CD14-positive monocyte (primary cell): Measurements from ENCODE around the gene ISLR2. TPM values are rescaled to one million over a fixed set of nuclear protein-coding genes. Genes with fewer than 3 reads are reported as not detected.

Source experiments
- DNase-seq, 3 donors: peaks; one replicate each; pipeline ENCODE4 v3.0.0-alpha.2; 2011 to 2022
- H2AFZ ChIP-seq: 2 replicates; pipeline ENCODE4 v1.6.0; 2012; ENCODE audit warnings: mild to moderate bottlenecking, low read depth, low read length, inconsistent platforms; ENCODE audit not compliant: insufficient read depth, poor library complexity, severe bottlenecking
- H3K27ac ChIP-seq, 2 donors: 1 replicate in 1 of 2; 2 replicates in 1 of 2; pipeline ENCODE4 v1.5.1; 2012 to 2013; ENCODE audit warnings: low read length in 2 of 2, control low read depth in 1 of 2, inconsistent platforms in 1 of 2, low read depth in 1 of 2, mild to moderate bottlenecking in 1 of 2
- H3K27me3 ChIP-seq, 2 donors: one replicate each; pipeline versions ENCODE4 v1.6.0 to v1.6.1; 2011 to 2013; ENCODE audit warnings: low read length in 2 of 2; ENCODE audit not compliant: control insufficient read depth in 2 of 2, insufficient read depth in 2 of 2
- H3K36me3 ChIP-seq, 2 donors: replicated peaks in 1 of 2; 1 replicate in 1 of 2; 2 replicates in 1 of 2; pipeline versions ENCODE4 v1.5.1 to v1.6.1; 2012 to 2013; ENCODE audit warnings: low read length in 2 of 2, control low read depth in 1 of 2, inconsistent platforms in 1 of 2, mild to moderate bottlenecking in 1 of 2; ENCODE audit not compliant: insufficient read depth in 2 of 2, control insufficient read depth in 1 of 2
- H3K4me1 ChIP-seq, 2 donors: 1 replicate in 1 of 2; 2 replicates in 1 of 2; pipeline versions ENCODE4 v1.5.1 to v1.6.1; 2012 to 2013; ENCODE audit warnings: low read length in 2 of 2, control low read depth in 1 of 2, inconsistent platforms in 1 of 2, mild to moderate bottlenecking in 1 of 2, moderate library complexity in 1 of 2; ENCODE audit not compliant: insufficient read depth in 2 of 2, control insufficient read depth in 1 of 2
- H3K4me2 ChIP-seq: replicated peaks from 2 replicates; pipeline ENCODE3; 2012; ENCODE audit warnings: low read length, moderate library complexity, mild to moderate bottlenecking; ENCODE audit not compliant: poor library complexity, severe bottlenecking; ENCODE audit errors: extremely low read depth
- H3K4me3 ChIP-seq, 3 experiments: fragments of 200-600 bp in 1 of 3; sonication (generic) in 1 of 3; replicated peaks in 1 of 3; 1 replicate in 2 of 3; 2 replicates in 1 of 3; pipeline ENCODE4 v1.5.1; 2011 to 2013; ENCODE audit warnings: low read length in 3 of 3, mild to moderate bottlenecking in 3 of 3, control low read depth in 2 of 3, low read depth in 2 of 3, inconsistent platforms in 1 of 3, moderate library complexity in 1 of 3
- H3K79me2 ChIP-seq: 2 replicates; pipeline ENCODE4 v1.6.0; 2012; ENCODE audit warnings: mild to moderate bottlenecking, control low read depth, inconsistent platforms, low read length, moderate library complexity; ENCODE audit not compliant: insufficient read depth
- H3K9ac ChIP-seq: 2 replicates; pipeline ENCODE4 v1.6.0; 2017; ENCODE audit warnings: low read length, mild to moderate bottlenecking; ENCODE audit not compliant: insufficient read depth, poor library complexity, severe bottlenecking
- H3K9me3 ChIP-seq, 2 donors: replicated peaks in 1 of 2; 1 replicate in 1 of 2; 2 replicates in 1 of 2; pipeline versions ENCODE4 v1.5.1 to v1.6.1; 2012 to 2013; ENCODE audit warnings: low read length in 2 of 2, control low read depth in 1 of 2; ENCODE audit not compliant: control insufficient read depth in 1 of 2, insufficient read depth in 1 of 2
- H4K20me1 ChIP-seq: 2 replicates; pipeline ENCODE4 v1.6.0; 2012; ENCODE audit warnings: mild to moderate bottlenecking, low read length, control low read depth, moderate library complexity; ENCODE audit not compliant: insufficient read depth
- H3K27ac Mint-ChIP-seq, 7 donors: one replicate each; pipeline ENCODE4 v1.8.0; 2020; ENCODE audit warnings: mild to moderate bottlenecking in 7 of 7, mixed read lengths in 7 of 7, moderate library complexity in 6 of 7, inconsistent platforms in 2 of 7
- H3K27me3 Mint-ChIP-seq, 3 donors: one replicate each; pipeline ENCODE4 v1.8.0; 2021 to 2022; ENCODE audit warnings: low read depth in 3 of 3, mild to moderate bottlenecking in 3 of 3, mixed read lengths in 3 of 3, moderate library complexity in 3 of 3, inconsistent platforms in 1 of 3
- H3K36me3 Mint-ChIP-seq, 2 donors: one replicate each; pipeline ENCODE4 v1.8.0; 2020; ENCODE audit warnings: mixed read lengths in 2 of 2, inconsistent platforms in 1 of 2, mild to moderate bottlenecking in 1 of 2
- H3K4me1 Mint-ChIP-seq: one replicate; pipeline ENCODE4 v1.8.0; 2020; ENCODE audit warnings: mild to moderate bottlenecking, mixed read lengths
- H3K4me3 Mint-ChIP-seq, 2 donors: one replicate each; pipeline ENCODE4 v1.8.0; 2020; ENCODE audit warnings: mild to moderate bottlenecking in 2 of 2, mixed read lengths in 2 of 2, moderate library complexity in 1 of 2
- H3K9me3 Mint-ChIP-seq, 7 donors: one replicate each; pipeline ENCODE4 v1.8.0; 2020 to 2022; ENCODE audit warnings: mixed read lengths in 7 of 7, mild to moderate bottlenecking in 6 of 7, moderate library complexity in 6 of 7, inconsistent platforms in 2 of 7
- WGBS: methylation state at CpG from one replicate; pipeline ENCODE4 v1.1.5; 2013; ENCODE audit warnings: missing lambda C conversion rate; ENCODE audit not compliant: insufficient coverage; 5-methylcytosine and 5-hydroxymethylcytosine counted together
- intact Hi-C, 2 donors: fragments of 100-400 bp; cut with micrococcal nuclease; formaldehyde crosslinking; loops; one replicate each; pipeline versions ENCODE4 v1.15.0 to v1.15.1; 2023
- polyA plus RNA-seq, 3 donors: library from polyadenylated mRNA; depleted of rRNA in 1 of 3; unstranded in 2 of 3; stranded (reverse) in 1 of 3; fragments of 300-500 nt in 2 of 3; fragments of >200 nt in 1 of 3; fragmentation: Illumina TruSeq in 2 of 3; gene quantifications; 1 replicate in 2 of 3; 2 replicates in 1 of 3; pipeline ENCODE4 v1.2.3, GENCODE V29; 2012 to 2021
- small RNA-seq: library from RNA; depleted of rRNA; stranded (forward); fragments of <200 nt; gene quantifications from one replicate; pipeline ENCODE3, GENCODE V24; 2012; ENCODE audit warnings: low read depth; ENCODE audit not compliant: insufficient read length
- TF ChIP-seq, protein P1 (sequence below): fragments of 200-600 bp; IDR thresholded peaks from one replicate; pipeline ENCODE4 v1.8.0; 2022; ENCODE audit warnings: antibody characterized with exemption, mild to moderate bottlenecking

The ISLR2 gene
- polyA plus RNA-seq, 3 donors: not detected

DNA sequence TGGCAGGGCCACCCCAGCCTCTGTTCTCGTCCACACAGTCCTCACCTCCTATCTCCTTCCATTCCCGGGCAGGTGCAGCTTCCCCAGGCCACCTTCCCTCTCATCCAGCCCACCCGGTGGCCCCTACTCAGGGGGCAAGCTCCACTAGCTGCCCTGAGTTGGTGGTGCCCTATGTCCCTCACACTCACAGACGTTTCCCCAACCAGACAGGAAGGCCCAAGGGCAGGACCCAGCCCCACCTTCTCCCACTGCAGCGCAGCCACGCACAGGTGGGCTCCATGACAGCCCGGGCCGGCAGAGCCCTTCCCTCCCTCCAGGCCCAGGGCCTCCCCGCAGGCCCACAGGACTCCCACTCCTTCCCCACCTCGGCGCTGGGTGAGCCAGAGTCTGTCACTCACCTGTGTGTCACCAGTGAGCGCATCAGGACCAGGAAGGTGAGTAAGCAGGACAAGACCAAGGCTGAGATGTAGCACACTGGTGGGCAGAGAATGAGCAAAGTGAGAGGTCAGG is 54.3 kb downstream of the ISLR2 start:
- Histone ChIP-seq H3K4me2 (no peak overlapping the region), H3K79me2 (no peaks in the 10 kb centered on the region), H3K36me3 (no peaks in the 10 kb centered on the region), H2AFZ (no peak overlapping the region), H4K20me1 (no peaks in the 10 kb centered on the region), H3K27me3 (no peaks in the 10 kb centered on the region), H3K27ac (no peak overlapping the region), H3K9me3 (no peaks in the 10 kb centered on the region), H3K4me3 (no peak overlapping the region), H3K4me1 (no peaks in the 10 kb centered on the region), H3K9ac (no peak overlapping the region)
- no peaks in the 10 kb centered on the region for H3K9me3 Mint-ChIP-seq
- no peak overlapping the region for H3K27ac Mint-ChIP-seq
- no peaks in the 10 kb centered on the region for H3K36me3 Mint-ChIP-seq
- no peaks in the 10 kb centered on the region for H3K4me1 Mint-ChIP-seq
- intact Hi-C loops: no loop called here
- peaks cover 2% of the 10 kb centered on the region in 3 donors for H3K27me3 Mint-ChIP-seq
- H3K4me3 Mint-ChIP-seq: no peak overlapping the region
- DNase-seq: no peak
- 81% methylated on average over 8 of the region's 12 CpGs for WGBS
- TF ChIP-seq, protein P1, sequence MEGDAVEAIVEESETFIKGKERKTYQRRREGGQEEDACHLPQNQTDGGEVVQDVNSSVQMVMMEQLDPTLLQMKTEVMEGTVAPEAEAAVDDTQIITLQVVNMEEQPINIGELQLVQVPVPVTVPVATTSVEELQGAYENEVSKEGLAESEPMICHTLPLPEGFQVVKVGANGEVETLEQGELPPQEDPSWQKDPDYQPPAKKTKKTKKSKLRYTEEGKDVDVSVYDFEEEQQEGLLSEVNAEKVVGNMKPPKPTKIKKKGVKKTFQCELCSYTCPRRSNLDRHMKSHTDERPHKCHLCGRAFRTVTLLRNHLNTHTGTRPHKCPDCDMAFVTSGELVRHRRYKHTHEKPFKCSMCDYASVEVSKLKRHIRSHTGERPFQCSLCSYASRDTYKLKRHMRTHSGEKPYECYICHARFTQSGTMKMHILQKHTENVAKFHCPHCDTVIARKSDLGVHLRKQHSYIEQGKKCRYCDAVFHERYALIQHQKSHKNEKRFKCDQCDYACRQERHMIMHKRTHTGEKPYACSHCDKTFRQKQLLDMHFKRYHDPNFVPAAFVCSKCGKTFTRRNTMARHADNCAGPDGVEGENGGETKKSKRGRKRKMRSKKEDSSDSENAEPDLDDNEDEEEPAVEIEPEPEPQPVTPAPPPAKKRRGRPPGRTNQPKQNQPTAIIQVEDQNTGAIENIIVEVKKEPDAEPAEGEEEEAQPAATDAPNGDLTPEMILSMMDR: no peak

DNA sequence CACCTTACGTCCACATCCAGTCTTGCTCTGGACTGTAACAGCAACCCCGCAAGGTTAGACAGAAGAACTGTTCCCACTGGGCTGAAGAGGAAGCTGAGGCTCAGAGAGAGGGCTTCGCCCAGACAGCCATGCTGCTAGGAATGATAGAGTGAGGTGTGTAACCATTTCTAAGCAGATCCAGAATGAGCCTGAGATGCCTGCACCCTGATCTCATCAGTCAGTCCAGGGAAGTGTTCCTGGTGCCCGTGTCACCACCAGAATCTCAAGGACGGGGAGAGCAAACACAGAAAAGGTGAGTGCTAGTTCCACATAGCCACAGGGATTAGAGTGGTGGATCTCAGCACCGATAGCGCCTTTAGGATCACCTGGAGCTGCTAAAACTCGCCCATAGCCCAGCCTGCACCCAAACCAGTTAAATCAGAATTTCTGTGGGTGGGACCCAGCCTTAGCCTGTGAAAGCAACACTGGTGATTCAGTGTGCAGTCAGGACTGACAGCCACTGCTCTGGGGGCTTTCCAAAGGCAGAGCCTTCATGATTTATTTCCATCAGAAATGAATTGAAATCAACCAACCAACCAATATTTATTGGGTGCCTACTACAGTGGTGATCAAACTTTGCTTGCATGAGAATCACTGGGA is 55.4 kb downstream of the ISLR2 start:
- H3K4me2 ChIP-seq: no peak overlapping the region
- Mint-ChIP-seq H3K4me3 (no peak overlapping the region), H3K27me3 (peaks cover 2 to 3% (median 2%) of the 10 kb centered on the region in 3 donors), H3K4me1 (no peaks in the 10 kb centered on the region), H3K27ac (no peak overlapping the region), H3K36me3 (no peaks in the 10 kb centered on the region), H3K9me3 (no peaks in the 10 kb centered on the region)
- H3K9me3 ChIP-seq: no peaks in the 10 kb centered on the region
- H3K79me2 ChIP-seq: no peaks in the 10 kb centered on the region
- no peak for DNase-seq
- H3K4me3 ChIP-seq: no peak overlapping the region
- WGBS: 91% methylated on average over 6 of the region's 8 CpGs
- intact Hi-C loops: no loop called here
- no peaks in the 10 kb centered on the region for H3K36me3 ChIP-seq
- no peaks in the 10 kb centered on the region for H4K20me1 ChIP-seq
- no peak overlapping the region for H3K9ac ChIP-seq
- H3K27me3 ChIP-seq: no peaks in the 10 kb centered on the region
- no peaks in the 10 kb centered on the region for H3K4me1 ChIP-seq
- no peak overlapping the region for H2AFZ ChIP-seq
- no peak overlapping the region for H3K27ac ChIP-seq
- TF ChIP-seq, protein P1: no peak

Small RNA genes within 50 kb of the gene (small RNA-seq; reads per million reads assigned to genes)
- gene RF00017: not detected

Other genes starting within 250 kb of the ISLR2 start
- gene LOXL1, start 204.1 kb upstream of the ISLR2 start, polyA plus RNA-seq: under 1 TPM in 1 of 3 donors, not detected in 2; 0.07 TPM
- gene STOML1, start 138.3 kb upstream of the ISLR2 start, polyA plus RNA-seq: 1 to 10 TPM; 3.8 to 5.1 (median 4.7) TPM
- gene PML, start 135.9 kb upstream of the ISLR2 start, polyA plus RNA-seq: 10 to 100 TPM; 13.1 to 40.7 (median 20.6) TPM
- under 1 TPM in 1 of 3 donors, not detected in 2; 0.03 TPM for gene GOLGA6A, start 48.0 kb upstream of the ISLR2 start, polyA plus RNA-seq
- not detected for gene ISLR, start 43.1 kb downstream of the ISLR2 start, polyA plus RNA-seq
- not detected for gene STRA6, start 72.2 kb downstream of the ISLR2 start, polyA plus RNA-seq
- gene CCDC33, start 105.7 kb downstream of the ISLR2 start, polyA plus RNA-seq: not detected
- gene CYP11A1, start 237.1 kb downstream of the ISLR2 start, polyA plus RNA-seq: not detected